Mammary epithelial cell (primary cell): ENCODE measurements around the gene ZWILCH.

ENCODE experiments used
- EZH2 ChIP-seq: IDR thresholded peaks from 2 replicates; pipeline ENCODE4 v1.6.1; 2012; ENCODE audit warnings: low read length, inconsistent platforms, borderline replicate concordance
- TF ChIP-seq, protein P1 (sequence below), 2 donors: IDR thresholded peaks in 1 of 2; conservative IDR thresholded peaks in 1 of 2; 2 replicates each; pipeline ENCODE4 v1.5.1; 2011 to 2012; ENCODE audit warnings: inconsistent platforms in 2 of 2, low read length in 2 of 2, mild to moderate bottlenecking in 2 of 2, control low read depth in 1 of 2, low read depth in 1 of 2; ENCODE audit not compliant: insufficient read depth in 1 of 2; ENCODE audit errors: extremely low read depth in 1 of 2

GRCh38 chr15:66564136-66565041 lies 59.3 kb downstream of the ZWILCH start:
- TF ChIP-seq, protein P1, sequence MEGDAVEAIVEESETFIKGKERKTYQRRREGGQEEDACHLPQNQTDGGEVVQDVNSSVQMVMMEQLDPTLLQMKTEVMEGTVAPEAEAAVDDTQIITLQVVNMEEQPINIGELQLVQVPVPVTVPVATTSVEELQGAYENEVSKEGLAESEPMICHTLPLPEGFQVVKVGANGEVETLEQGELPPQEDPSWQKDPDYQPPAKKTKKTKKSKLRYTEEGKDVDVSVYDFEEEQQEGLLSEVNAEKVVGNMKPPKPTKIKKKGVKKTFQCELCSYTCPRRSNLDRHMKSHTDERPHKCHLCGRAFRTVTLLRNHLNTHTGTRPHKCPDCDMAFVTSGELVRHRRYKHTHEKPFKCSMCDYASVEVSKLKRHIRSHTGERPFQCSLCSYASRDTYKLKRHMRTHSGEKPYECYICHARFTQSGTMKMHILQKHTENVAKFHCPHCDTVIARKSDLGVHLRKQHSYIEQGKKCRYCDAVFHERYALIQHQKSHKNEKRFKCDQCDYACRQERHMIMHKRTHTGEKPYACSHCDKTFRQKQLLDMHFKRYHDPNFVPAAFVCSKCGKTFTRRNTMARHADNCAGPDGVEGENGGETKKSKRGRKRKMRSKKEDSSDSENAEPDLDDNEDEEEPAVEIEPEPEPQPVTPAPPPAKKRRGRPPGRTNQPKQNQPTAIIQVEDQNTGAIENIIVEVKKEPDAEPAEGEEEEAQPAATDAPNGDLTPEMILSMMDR (conservative IDR thresholded peaks at IDR 0.05 in 1 of 2, IDR thresholded peaks at IDR 0.05 in 1 of 2; ENCODE audit: extremely low read depth in 1 of 2, insufficient read depth in 1 of 2, low read depth in 1 of 2, low read length in 2 of 2): no peak
- no peak for TF ChIP-seq EZH2
